Measurements from ENCODE around the gene QTRT2.
A peak's percentile ranks its signal among the peaks of the same experiment; 100 is the strongest.

The QTRT2 gene

GRCh38 chr3:114056130-114057010, at the start of gene QTRT2, which contains the start of gene CCDC191:
Gene QTRT2 (plus strand): TSS chr3:114056737. CDS start chr3:114065258, 8,521 bp downstream.
Gene CCDC191 (minus strand): TSS chr3:114056526. CDS start chr3:114056466, 60 bp downstream.
- DNase-seq (ENCODE audit: low read depth, low spot score) = peak; percentile 100

DNA sequence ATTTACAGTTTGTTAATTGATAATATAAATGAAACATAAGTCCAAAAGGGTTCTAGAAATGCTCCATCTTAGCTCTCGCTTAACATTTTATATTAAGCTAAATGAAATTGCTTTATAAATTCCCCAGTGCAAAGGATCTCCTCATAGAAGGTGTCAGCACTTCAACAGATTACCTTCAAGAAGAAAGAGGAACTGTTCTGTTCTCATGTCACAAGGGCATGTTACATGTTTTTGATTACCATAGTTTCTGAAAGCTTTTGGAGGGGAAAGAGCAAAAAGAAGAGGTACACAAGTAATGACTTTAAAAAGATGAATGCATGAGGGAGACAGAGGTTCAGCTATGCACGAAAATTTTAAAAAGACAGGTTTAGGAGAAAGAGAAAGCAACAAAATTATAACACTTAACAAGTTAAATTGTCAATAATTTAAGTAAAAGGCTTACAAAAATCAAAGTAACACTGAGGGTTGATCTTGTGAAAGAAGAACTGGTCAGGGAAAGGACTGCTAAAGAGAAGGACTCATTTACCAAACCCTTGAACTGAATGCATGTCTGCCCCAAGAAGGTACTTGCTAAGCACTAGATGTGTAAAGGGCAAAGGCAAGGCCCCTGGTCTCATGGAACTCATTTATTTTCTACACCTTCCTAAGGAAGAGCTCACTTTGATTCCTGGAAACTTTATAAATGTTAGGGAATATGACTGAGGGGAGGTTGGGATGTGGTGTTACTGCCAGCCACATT, 45.3 kb upstream of the QTRT2 start:
- DNase-seq (ENCODE audit: low read depth, low spot score) = no peak

DNA sequence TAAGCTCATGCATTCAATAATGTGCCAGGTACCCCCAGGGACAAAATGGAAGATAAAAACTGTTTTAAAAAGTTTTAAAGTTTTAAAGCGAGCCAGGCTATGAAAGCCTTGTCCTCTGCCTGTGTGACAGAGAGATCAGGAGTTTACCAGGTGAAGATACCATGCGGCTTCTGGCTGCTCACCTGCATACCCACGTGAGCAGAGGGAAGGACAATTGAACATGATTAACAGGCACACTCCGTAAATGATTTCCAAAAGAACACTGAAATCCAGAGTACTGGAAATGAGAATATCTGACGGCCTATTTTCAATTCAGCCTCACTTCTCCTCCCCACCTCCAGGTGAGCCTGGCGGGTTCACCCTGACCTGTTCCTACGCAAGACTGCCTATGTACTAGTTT, 42.3 kb upstream of the QTRT2 start:
- DNase-seq (ENCODE audit: low read depth, low spot score) = no peak

GRCh38 chr3:114019486-114019885, 37.1 kb upstream of the QTRT2 start:
- DNase-seq (ENCODE audit: low read depth, low spot score) = no peak

- no peak for DNase-seq (ENCODE audit: low read depth, low spot score)
These were observed 35.6 kb upstream of the QTRT2 start for GRCh38 chr3:114020907-114021306.

GRCh38 chr3:114022145-114022802, 34.3 kb upstream of the QTRT2 start:
- peak; percentile 41 for DNase-seq (ENCODE audit: low read depth, low spot score)

- no peak for DNase-seq (ENCODE audit: low read depth, low spot score)
These were observed 31.1 kb upstream of the QTRT2 start for GRCh38 chr3:114025451-114025850.

GRCh38 chr3:114026331-114026730, 30.2 kb upstream of the QTRT2 start:
- no peak for DNase-seq (ENCODE audit: low read depth, low spot score)

DNA sequence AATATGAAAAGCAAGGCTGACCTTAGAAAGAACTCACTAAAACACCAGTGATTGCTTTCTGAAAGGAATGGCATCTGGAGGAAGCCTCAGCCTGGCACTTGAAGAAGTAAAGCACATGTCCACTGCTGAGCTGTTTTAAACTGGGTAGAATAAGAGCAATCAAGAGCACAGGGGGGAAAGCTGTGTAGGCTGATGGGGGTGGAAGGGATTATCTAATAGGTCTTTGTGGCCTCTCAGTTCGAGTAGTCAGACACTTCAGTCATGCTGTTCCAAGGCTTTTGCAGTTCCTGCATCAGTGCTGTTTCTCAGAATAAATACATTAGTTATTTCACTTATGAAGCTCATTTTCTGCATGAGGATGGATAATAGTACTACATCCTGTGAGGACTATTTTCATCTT, 22.8 kb upstream of the QTRT2 start:
- DNase-seq (ENCODE audit: low read depth, low spot score) = no peak

DNA sequence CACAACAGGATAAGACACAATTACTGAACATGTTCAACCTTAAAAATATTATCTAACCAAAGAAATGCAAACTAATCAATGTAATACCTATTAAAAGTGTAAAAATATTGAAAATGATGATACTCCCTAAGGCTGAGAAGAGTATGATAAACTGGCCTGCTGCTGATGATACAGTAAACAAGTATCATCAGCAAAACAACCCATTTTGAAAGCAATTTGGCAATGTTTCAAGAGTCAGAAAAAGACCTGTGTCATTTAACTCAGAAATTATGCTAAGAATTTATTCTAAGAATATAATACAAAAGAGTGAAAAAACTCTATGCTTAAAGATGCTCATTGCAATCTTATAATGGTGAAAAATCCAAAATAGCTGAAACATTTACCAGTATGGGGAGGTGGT, 22.3 kb upstream of the QTRT2 start:
- DNase-seq (ENCODE audit: low read depth, low spot score) = no peak

DNA sequence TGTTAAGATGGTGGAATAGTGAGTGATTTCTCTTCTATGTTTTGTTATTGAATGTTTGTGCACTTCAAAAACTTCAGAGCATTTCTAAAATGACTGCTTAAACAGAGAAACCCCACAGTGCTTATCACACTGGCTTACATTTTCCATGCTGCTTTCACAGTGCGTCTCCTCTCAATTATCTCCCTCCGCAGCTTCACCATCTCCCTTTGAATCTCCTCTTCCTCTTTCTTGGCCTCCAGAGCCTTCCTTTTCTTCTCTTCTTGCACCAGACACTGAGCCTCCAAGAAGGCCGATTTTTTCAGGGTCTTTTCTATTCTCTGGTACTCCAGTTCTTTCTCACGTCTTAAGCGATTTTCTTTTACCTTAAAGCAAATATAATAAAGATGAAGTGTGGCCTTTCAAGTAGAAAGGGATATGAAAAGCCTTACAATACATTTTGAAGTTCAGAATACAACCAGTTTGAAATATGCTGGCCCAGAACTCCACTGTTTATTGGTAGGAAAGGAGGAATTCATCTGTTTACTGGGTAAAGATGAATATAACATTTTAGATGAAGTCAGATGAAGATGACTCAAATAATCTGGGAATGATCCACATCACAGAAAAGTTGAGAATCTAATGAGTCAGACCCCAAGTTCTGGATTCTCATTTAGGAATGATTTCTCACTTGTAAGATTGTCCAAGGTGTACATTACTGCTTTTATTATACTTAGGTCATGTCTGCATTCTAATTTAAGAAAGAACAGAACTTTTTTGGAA, 21.6 kb upstream of the QTRT2 start:
- DNase-seq (ENCODE audit: low read depth, low spot score) = no peak

- DNase-seq (ENCODE audit: low read depth, low spot score) = no peak
These were observed 20.6 kb upstream of the QTRT2 start for GRCh38 chr3:114035896-114036295.

- DNase-seq (ENCODE audit: low read depth, low spot score) = no peak
These were observed 13.3 kb upstream of the QTRT2 start for GRCh38 chr3:114043205-114043604.

- no peak for DNase-seq (ENCODE audit: low read depth, low spot score)
These were observed 4.3 kb upstream of the QTRT2 start for GRCh38 chr3:114052216-114052615.

GRCh38 chr3:114057011-114057347, 442 bp downstream of the QTRT2 start:
- no peak for DNase-seq (ENCODE audit: low read depth, low spot score)

GRCh38 chr3:114058646-114059045, 2.1 kb downstream of the QTRT2 start:
- no peak for DNase-seq (ENCODE audit: low read depth, low spot score)

DNA sequence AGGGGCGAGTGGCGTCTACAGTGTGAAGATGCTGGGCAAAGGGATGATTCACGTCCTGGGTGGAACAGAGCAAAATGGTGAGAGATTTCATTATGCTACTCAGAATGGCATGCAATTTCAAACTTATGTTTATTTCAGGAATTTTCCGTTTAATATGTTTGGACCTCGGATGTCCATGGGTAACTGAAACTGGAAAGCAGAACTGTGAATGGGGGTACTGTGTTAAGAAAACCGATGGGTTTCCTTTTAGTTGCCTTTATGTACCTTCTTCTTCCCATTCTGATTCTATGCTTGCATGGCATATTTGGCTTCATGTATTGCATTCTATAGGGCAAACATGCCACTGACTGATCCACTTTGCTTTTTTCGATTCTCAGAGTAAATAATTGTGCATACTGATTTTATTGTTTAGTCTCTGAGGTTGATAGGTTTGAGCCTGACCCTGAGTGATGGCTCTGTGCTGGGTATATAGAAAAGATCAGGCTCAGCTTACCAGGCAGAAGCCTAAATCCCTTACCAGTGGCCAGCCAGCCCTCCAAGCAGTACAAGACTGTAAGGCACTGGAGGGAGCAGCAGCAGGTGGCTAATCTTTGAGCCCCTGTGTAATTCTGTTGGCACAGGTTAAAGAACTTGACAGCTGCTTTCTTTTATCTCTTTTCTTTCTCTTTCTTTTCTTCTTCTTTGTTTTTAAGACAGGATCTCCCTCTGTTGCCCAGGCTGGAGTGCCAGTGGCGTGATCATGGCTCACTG, 4.5 kb downstream of the QTRT2 start:
- DNase-seq (ENCODE audit: low read depth, low spot score) = no peak

- DNase-seq (ENCODE audit: low read depth, low spot score) = no peak
These were observed 11.3 kb downstream of the QTRT2 start for GRCh38 chr3:114067804-114068203.

DNA sequence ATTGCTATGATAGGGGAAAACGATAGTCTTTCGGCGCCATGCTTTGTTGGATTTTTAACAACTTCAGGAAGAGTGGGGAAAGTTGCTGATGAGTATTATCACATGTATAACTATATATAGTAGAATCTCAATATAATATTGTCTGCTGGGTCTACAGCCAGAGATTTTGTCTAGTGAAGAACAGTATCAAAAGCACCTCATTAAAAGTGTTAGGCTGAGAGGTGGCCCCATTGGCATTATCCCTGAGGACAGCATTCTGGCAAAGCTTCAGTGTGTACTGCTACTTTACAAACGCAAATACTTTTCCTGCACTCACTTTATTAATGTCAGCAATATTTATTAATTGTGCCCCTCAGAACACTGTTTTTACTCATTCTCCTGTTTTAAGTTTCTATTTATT, 11.8 kb downstream of the QTRT2 start:
- no peak for DNase-seq (ENCODE audit: low read depth, low spot score)

DNA sequence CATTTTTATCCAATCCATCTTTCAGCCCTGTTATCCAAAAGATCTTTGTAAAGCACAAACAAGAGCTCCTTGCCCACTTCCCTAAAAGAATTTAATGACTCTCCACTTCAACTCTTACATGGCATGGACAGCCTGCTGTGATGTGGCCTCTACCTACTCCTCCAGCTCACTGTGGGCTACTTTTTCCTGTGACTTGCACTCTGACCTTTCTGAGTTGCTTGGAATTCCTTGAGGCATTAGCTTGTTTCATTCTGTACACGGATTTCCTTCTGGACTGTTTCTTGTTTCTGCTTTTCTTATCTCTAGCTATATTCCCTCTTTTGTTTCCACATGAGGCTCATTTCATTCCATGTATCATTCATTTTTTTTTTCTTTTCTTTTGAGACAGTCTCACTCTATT, 15.2 kb downstream of the QTRT2 start:
- no peak for DNase-seq (ENCODE audit: low read depth, low spot score)

GRCh38 chr3:114076711-114077110, 20.2 kb downstream of the QTRT2 start:
- no peak for DNase-seq (ENCODE audit: low read depth, low spot score)
